Muscle layer of duodenum (tissue), 2 donors: ENCODE results near the gene ANO2.

Experiments
- H3K27ac ChIP-seq: one replicate; pipeline ENCODE4 v1.7.0; 2013; ENCODE audit warnings: mild to moderate bottlenecking, low read length
- H3K27me3 ChIP-seq: one replicate; pipeline ENCODE4 v1.7.0; 2013; ENCODE audit warnings: low read depth, mild to moderate bottlenecking, control low read depth, low read length
- H3K36me3 ChIP-seq, 2 donors: one replicate each; pipeline ENCODE4 v1.7.0; 2013; ENCODE audit warnings: low read length in 2 of 2, control low read depth in 1 of 2, mild to moderate bottlenecking in 1 of 2; ENCODE audit not compliant: insufficient read depth in 2 of 2, control insufficient read depth in 1 of 2
- H3K4me1 ChIP-seq, 2 donors: one replicate each; pipeline ENCODE4 v1.7.0; 2013; ENCODE audit warnings: low read length in 2 of 2, mild to moderate bottlenecking in 2 of 2, control low read depth in 1 of 2, moderate library complexity in 1 of 2; ENCODE audit not compliant: insufficient read depth in 2 of 2, control insufficient read depth in 1 of 2
- H3K4me3 ChIP-seq, 2 donors: one replicate each; pipeline ENCODE4 v1.7.0; 2013; ENCODE audit warnings: low read length in 2 of 2, low read depth in 1 of 2, mild to moderate bottlenecking in 1 of 2
- H3K9me3 ChIP-seq, 2 donors: one replicate each; pipeline ENCODE4 v1.7.0; 2013; ENCODE audit warnings: low read length in 2 of 2, control low read depth in 1 of 2, mild to moderate bottlenecking in 1 of 2; ENCODE audit not compliant: control insufficient read depth in 1 of 2
- donor health status: healthy.

Gene ANO2

DNA sequence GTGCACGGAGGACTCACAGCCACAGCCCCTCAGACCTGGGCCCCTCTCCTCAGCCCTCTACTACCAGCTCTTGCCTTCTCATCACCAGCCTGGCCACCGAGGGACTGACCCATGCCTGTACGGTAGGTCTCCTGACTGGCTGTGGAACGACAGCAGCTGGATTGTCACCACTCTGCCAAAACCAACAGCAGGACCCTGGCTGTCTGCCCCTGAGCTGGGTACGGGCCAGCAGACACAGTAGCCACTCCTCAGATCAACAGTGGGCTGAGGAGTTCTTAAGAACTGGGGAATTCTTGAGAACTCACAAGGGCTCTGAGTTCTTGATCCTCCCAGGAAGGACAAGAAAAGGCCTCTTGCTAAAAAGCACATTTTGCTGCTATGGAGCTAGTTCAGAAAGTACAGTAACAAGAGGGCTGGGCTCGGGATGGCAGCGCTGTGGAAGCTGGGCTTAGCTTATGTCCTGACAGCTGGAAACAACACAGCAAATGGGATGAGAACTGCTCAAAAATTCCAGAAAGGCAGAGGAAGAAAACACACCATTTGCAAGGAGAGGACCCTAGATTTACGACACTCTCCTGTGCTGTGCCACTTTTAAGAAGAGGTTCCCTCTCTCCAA lies 176.4 kb downstream of the ANO2 start:
- Histone ChIP-seq H3K27ac (no peak overlapping the region), H3K36me3 (no peaks in the 10 kb centered on the region), H3K27me3 (no peaks in the 10 kb centered on the region), H3K9me3 (no peaks in the 10 kb centered on the region), H3K4me1 (no peaks in the 10 kb centered on the region), H3K4me3 (no peak overlapping the region)

DNA sequence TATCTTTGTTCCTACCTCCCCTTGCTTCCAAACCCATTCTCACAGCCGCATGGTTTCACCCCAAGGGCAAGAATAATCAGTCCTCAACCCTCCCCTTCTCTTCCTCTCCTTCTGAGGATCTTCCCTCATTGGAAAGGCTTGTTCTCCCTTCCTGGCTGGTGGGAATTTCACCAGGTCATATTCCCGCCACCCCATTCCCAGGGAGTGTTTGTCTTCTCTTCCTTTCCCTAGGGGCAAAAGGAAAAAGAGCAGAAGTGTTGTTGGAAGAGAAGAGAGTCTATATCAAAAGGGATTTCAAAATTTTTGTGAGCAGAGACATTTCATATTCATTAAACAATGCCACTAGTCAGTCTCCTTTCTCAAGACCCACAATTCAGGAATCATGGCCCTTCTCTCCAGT lies 176.9 kb downstream of the ANO2 start:
- Histone ChIP-seq H3K4me1 (no peaks in the 10 kb centered on the region), H3K27ac (no peak overlapping the region), H3K36me3 (no peaks in the 10 kb centered on the region), H3K27me3 (no peaks in the 10 kb centered on the region), H3K4me3 (no peak overlapping the region), H3K9me3 (no peaks in the 10 kb centered on the region)

DNA sequence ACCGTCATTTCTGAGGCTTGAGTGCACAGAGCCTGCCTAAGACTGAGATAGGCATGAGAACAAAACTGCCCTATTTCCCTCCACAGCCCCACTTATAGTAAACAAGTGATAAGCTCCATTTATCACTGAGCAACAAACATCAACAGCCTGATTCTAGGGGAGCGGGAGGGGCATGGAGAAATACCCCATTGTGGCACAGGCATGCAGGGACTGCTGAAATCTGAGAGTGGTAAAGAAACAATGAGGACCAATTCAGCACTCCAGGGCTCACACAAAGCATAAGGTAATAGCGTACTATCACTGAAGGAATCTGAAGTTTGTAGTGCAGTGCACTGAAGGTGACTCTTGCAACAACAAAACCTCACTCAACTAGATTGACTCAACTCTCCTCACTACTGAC lies 186.7 kb downstream of the ANO2 start:
- Histone ChIP-seq H3K27me3 (no peaks in the 10 kb centered on the region), H3K9me3 (peaks cover 3% of the 10 kb centered on the region in 2 donors), H3K27ac (no peak overlapping the region), H3K36me3 (no peaks in the 10 kb centered on the region), H3K4me1 (no peaks in the 10 kb centered on the region), H3K4me3 (no peak overlapping the region)

DNA sequence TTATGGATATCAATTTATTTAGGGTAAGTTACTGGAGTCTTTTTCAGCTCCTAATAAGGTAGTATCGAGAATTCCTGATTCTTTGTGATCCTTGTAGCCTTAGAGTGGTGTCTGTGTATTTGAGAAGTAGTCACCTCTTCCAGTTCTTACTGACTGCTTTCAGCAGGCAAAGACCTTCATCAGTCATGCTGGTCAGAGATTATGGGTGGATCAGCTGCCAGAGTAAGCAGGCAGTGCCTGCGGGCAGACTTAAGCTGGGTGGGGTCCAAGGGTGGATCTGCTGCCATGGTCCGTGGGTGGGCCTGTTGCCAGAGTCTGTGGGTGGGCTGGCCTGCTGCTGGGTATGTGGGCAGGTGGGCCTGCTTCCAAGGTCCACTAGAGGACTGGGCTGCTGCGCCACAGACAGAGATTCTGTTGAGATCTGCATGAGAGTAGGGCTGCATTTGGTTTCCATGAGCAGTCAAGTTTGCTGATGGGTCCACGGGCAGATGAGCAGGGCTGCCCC lies 188.7 kb downstream of the ANO2 start:
- no peak overlapping the region for H3K4me3 ChIP-seq
- H3K9me3 ChIP-seq = peaks cover 3% of the 10 kb centered on the region in 2 donors
- no peaks in the 10 kb centered on the region for H3K36me3 ChIP-seq
- H3K27me3 ChIP-seq = no peaks in the 10 kb centered on the region
- H3K27ac ChIP-seq = no peak overlapping the region
- H3K4me1 ChIP-seq = no peaks in the 10 kb centered on the region

DNA sequence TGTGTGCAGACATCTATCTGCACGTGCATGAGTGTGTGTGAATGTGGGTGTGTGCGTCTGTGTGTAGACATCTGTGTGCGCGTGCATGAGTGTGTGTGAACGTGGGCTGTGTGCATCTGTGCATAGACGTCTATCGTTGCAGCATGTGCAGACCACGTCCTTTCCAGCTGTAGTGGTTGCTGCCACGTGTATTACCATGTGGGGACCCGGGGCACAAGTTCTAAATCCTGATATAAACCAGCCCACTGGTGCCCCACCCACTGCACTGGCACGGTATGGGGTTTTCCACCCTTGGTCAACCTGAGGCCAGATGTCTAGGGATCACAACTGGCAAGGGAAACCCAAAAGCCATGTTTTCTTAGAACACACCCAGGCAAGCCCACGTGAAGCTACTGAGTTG lies 197.0 kb downstream of the ANO2 start:
- no peak overlapping the region for H3K27ac ChIP-seq
- no peaks in the 10 kb centered on the region for H3K36me3 ChIP-seq
- H3K9me3 ChIP-seq = no peaks in the 10 kb centered on the region
- H3K4me1 ChIP-seq = no peaks in the 10 kb centered on the region
- H3K4me3 ChIP-seq = no peak overlapping the region
- no peaks in the 10 kb centered on the region for H3K27me3 ChIP-seq

DNA sequence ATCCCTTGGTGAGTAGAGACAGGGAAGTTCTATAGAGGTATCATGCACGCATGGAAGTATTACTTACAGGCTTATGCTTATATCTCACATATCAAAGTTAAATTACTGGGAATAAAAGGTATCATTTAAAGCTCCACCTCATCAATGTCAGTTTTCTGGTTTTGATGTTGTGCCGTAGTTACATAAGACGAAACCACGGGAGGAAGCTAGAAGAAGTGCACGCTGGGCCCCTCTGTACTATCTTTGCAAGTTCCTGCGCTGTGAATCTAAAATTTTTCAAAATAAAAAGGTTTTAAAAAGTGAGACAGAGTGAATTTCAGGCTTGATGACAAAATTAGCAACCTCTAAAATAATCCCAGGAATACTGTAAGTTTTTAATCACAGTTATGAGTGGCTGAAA lies 198.1 kb downstream of the ANO2 start:
- Histone ChIP-seq H3K27ac (no peak overlapping the region), H3K27me3 (no peaks in the 10 kb centered on the region), H3K36me3 (no peaks in the 10 kb centered on the region), H3K9me3 (no peaks in the 10 kb centered on the region), H3K4me1 (no peaks in the 10 kb centered on the region), H3K4me3 (no peak overlapping the region)

DNA sequence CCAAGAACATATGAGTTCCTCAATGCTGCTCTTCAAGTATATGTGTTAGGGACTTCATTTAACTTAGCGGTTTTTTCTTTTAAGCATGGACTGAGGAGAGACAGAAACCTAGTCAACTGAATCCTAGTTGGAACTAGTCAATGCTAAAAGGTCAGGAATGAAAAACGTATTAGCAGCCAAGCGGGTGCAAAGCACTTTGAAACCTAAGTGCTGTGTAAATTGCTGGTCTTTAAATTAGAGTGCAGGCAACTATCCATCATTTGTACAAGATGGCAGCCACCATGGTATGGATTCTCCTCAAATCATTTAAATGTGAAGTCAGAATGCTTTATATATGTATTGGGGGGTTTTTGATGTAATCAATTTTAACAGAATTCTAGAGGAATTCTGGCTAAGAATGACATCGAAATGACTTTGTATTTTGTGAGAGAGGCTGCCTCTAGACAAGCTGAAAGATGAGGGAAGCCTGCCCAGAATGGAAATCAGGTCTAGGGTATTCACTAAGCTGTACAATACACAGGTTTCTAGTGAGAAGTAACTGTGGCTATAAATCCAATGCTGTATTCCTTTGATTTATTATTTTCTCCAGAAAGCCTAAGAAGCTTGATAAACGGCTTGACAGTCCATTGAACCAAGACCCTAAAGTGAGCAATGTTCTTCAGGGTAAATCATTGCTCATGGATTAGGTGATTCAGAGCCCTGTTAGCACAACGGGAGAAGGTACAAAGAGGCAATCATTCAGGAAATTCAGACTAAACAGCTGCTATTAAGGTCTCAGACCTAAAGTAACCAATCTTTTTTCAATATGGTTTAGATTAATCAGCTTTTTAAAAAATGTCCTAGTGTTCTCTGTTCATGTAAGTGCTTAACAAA lies 198.8 kb downstream of the ANO2 start:
- H3K27me3 ChIP-seq = no peaks in the 10 kb centered on the region
- H3K4me3 ChIP-seq = no peak overlapping the region
- no peaks in the 10 kb centered on the region for H3K4me1 ChIP-seq
- H3K27ac ChIP-seq = no peak overlapping the region
- H3K9me3 ChIP-seq = no peaks in the 10 kb centered on the region
- no peaks in the 10 kb centered on the region for H3K36me3 ChIP-seq

DNA sequence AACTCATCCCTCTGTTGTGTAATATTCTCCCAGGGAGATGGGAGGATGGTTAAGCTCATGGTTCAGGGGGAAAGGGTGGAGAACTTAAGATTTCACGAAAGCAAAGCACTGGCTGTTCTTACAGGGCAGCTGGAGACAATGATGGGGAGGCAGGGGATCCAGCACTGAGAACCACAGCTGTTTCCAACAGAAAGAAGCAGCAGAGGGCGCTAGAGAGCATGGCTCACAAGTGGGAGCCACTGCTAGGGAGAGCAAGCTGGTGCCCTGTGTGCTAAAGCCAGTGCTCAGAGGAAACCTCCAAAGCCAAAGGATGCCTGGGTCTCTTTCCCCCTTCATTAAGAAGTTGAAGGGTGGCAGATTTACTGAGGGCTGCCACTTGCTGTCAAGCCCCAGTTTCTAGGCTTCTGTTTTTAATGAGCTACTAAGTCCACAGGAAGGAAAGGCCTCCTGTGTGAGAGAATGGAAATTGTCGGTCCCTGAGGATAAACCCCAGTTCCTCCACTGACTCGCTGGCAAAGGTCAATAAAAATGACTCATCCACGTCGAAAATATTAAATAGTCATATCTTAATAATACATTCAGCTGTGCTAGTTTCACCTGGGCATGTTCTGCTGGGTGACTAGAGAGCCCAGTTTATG lies 199.7 kb downstream of the ANO2 start:
- H3K27ac ChIP-seq = no peak overlapping the region
- no peak overlapping the region for H3K4me3 ChIP-seq
- H3K27me3 ChIP-seq = no peaks in the 10 kb centered on the region
- H3K36me3 ChIP-seq = no peaks in the 10 kb centered on the region
- no peaks in the 10 kb centered on the region for H3K9me3 ChIP-seq
- no peaks in the 10 kb centered on the region for H3K4me1 ChIP-seq

DNA sequence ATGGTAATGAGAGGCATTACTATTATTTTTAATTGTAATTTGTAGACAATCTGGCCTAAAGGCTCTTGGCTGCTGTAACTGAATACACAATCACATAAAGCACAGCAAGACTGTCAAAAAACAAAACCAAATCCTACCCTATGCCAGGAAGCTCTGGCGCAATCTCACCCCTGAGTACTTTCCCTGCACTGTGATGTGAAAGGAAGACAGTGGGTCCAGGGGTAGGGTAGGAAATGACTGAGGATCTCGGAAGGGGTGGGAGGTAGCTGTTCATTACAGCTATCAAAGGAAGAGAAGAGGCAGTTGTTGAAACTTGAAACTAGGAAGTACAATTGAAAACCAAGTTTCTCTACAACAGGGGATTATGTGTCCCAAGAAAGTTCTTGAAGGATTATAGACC lies 202.8 kb downstream of the ANO2 start:
- Histone ChIP-seq H3K4me1 (no peaks in the 10 kb centered on the region), H3K36me3 (no peaks in the 10 kb centered on the region), H3K27ac (no peak overlapping the region), H3K9me3 (no peaks in the 10 kb centered on the region), H3K4me3 (no peak overlapping the region), H3K27me3 (no peaks in the 10 kb centered on the region)

DNA sequence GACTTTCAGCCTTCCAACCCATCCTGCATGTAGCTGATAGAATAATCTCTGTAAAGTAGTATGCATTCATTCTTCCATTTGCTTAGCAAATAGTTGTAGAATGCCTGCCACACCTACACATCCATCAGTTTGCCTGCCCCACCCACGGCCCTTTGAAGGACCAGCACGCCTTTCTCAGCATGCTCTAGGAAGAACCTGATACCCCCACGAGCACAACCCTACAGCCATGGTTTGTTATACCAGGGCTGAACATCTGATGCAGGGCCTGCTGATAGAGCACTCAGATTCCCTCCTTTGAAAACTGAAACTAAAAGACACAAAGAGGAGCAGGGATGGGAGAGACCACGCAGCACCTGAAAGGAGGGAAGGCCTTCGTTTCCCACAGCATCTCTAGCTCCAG lies 205.1 kb downstream of the ANO2 start:
- Histone ChIP-seq H3K4me1 (no peaks in the 10 kb centered on the region), H3K27ac (no peak overlapping the region), H3K4me3 (no peak overlapping the region), H3K9me3 (no peaks in the 10 kb centered on the region), H3K36me3 (no peaks in the 10 kb centered on the region), H3K27me3 (no peaks in the 10 kb centered on the region)

DNA sequence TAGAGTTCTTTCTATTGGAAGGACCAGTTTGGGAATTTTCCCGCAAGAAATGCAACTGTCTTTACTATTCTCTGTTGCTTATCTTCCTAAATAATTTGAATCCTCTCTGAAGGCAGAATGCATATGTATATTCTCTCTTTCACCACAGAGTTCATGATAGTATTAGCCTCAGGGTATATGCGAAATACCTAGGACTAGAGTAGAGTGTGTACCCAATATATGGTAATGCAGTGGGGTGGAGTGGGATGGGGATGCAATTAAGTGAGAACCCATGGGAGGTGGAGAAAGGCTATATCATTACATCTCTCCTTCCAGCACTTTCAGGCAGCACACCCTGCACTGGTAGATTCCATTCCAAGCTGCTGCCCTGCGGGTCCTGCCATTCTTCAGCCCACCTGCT lies 207.3 kb downstream of the ANO2 start:
- H3K36me3 ChIP-seq = no peaks in the 10 kb centered on the region

More for the DNA sequence above, 207.3 kb downstream of the ANO2 start:
- no peaks in the 10 kb centered on the region for H3K9me3 ChIP-seq
- H3K27me3 ChIP-seq = no peaks in the 10 kb centered on the region
- H3K27ac ChIP-seq = no peak overlapping the region
- H3K4me1 ChIP-seq = no peaks in the 10 kb centered on the region
- no peak overlapping the region for H3K4me3 ChIP-seq
